Transverse colon (tissue), 4 donors: ENCODE data around the gene AMBP.

Experiments used
- POLR2A ChIP-seq: fragments of 450-650 bp; IDR thresholded peaks from one replicate; pipeline ENCODE4 v1.6.1; 2016; ENCODE audit warnings: antibody characterized with exemption, mild to moderate bottlenecking, moderate library complexity
- POLR2AphosphoS5 ChIP-seq, 3 donors: sonication (generic); formaldehyde crosslinking; IDR thresholded peaks; one replicate each; pipeline ENCODE4 v1.6.1; 2016; ENCODE audit warnings: antibody characterized with exemption in 3 of 3
- TF ChIP-seq, protein P1 (sequence below), 5 experiments: fragments of 200-600 bp in 3 of 5; fragments of 450-650 bp in 2 of 5; sonication (generic) in 3 of 5; IDR thresholded peaks; 1 replicate in 2 of 5; 2 replicates in 3 of 5; pipeline ENCODE4 v1.5.1; 2016 to 2017; ENCODE audit warnings: antibody characterized with exemption in 5 of 5, inconsistent platforms in 3 of 5, mild to moderate bottlenecking in 2 of 5, moderate library complexity in 1 of 5

- TF ChIP-seq, protein P1, sequence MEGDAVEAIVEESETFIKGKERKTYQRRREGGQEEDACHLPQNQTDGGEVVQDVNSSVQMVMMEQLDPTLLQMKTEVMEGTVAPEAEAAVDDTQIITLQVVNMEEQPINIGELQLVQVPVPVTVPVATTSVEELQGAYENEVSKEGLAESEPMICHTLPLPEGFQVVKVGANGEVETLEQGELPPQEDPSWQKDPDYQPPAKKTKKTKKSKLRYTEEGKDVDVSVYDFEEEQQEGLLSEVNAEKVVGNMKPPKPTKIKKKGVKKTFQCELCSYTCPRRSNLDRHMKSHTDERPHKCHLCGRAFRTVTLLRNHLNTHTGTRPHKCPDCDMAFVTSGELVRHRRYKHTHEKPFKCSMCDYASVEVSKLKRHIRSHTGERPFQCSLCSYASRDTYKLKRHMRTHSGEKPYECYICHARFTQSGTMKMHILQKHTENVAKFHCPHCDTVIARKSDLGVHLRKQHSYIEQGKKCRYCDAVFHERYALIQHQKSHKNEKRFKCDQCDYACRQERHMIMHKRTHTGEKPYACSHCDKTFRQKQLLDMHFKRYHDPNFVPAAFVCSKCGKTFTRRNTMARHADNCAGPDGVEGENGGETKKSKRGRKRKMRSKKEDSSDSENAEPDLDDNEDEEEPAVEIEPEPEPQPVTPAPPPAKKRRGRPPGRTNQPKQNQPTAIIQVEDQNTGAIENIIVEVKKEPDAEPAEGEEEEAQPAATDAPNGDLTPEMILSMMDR (IDR thresholded peaks at IDR 0.05), result no peak
- no peak for TF ChIP-seq POLR2A
- no peak for TF ChIP-seq POLR2AphosphoS5 (IDR thresholded peaks at IDR 0.05)
These were observed 50.8 kb downstream of the AMBP start for GRCh38 chr9:114027159-114027862.
